Measurements from ENCODE around the gene RCN2. TPM values are rescaled to one million over a fixed set of nuclear protein-coding genes. Genes with fewer than 3 reads are reported as not detected.
A peak's percentile ranks its signal among the peaks of the same experiment; 100 is the strongest.

The RCN2 gene
- total RNA-seq, 1 donor from 2014 or later: 65.5 TPM

DNA sequence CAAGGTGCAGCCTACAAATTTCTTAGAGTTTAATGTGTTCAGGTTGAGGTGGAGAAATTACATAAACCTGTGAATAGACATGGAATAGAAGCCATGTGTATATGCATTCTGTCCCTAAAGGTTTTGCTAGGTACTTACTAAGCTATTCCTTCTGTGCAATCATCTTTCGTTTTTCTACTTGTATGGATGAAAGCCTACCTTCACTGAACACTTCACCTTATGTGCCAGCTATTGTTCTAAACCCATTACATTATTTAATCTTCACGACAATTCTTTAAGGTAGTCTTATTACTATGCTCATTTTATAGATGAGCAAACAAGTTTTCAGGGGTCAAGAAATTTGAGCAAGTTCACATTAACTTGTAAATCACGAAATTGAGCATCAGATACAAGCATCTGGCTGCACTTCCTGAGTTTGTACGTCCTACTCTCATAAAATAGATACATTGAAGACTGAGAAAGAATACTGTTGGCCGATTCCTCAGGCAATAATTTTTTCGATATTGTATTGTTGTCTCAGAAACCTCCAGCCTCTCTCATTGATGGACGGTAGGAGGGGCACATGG, 635 bp upstream of the RCN2 start:
- Histone ChIP-seq H3K4me1 (no peaks in the 10 kb centered on the region), H3K4me3 (peak overlapping the region; percentile 69 to 97), H3K27me3 (no peaks in the 10 kb centered on the region), H3K36me3 (peaks cover 7 to 16% of the 10 kb centered on the region in 2 donors), H3K27ac (peak overlapping the region; percentile 67 to 78), H3K9me3 (no peaks in the 10 kb centered on the region)
- TF ChIP-seq, protein P1, sequence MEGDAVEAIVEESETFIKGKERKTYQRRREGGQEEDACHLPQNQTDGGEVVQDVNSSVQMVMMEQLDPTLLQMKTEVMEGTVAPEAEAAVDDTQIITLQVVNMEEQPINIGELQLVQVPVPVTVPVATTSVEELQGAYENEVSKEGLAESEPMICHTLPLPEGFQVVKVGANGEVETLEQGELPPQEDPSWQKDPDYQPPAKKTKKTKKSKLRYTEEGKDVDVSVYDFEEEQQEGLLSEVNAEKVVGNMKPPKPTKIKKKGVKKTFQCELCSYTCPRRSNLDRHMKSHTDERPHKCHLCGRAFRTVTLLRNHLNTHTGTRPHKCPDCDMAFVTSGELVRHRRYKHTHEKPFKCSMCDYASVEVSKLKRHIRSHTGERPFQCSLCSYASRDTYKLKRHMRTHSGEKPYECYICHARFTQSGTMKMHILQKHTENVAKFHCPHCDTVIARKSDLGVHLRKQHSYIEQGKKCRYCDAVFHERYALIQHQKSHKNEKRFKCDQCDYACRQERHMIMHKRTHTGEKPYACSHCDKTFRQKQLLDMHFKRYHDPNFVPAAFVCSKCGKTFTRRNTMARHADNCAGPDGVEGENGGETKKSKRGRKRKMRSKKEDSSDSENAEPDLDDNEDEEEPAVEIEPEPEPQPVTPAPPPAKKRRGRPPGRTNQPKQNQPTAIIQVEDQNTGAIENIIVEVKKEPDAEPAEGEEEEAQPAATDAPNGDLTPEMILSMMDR (IDR thresholded peaks at IDR 0.05): no peak
- DNase-seq (ENCODE audit: low spot score in 2 of 2): no peak
- intact Hi-C loops (cut with DNase I): loop anchor here (1.0 to 10.0 kb wide), 4 partner anchors 26 to 566 kb away; partner anchors contain the start of genes HMG20A, PEAK1, SCAPER and TSPAN3

GRCh38 chr15:76932135-76932966, 802 bp downstream of the RCN2 start:
- intact Hi-C loops (cut with DNase I): loop anchor here (5.0 to 10.0 kb wide), 2 partner anchors 492 to 565 kb away; partner anchors contain the start of genes HMG20A and PEAK1
- Histone ChIP-seq H3K4me1 (no peaks in the 10 kb centered on the region), H3K9me3 (no peaks in the 10 kb centered on the region), H3K27me3 (no peaks in the 10 kb centered on the region), H3K4me3 (peak overlapping the region; percentile 69 to 97), H3K36me3 (peaks cover 7 to 30% of the 10 kb centered on the region in 2 donors), H3K27ac (peak overlapping the region; percentile 73 to 78)
- DNase-seq (ENCODE audit: low spot score in 2 of 2): no peak
- TF ChIP-seq, protein P1 (IDR thresholded peaks at IDR 0.05): no peak

- peaks cover 7 to 39% of the 10 kb centered on the region in 2 donors for H3K36me3 ChIP-seq
- H3K27ac ChIP-seq: no peak overlapping the region
- no peak overlapping the region for H3K4me3 ChIP-seq
- no peaks in the 10 kb centered on the region for H3K9me3 ChIP-seq
- intact Hi-C loops (cut with DNase I): loop anchor here (10.0 kb wide), 1 partner anchor 489 kb away; the partner anchor contains the start of genes HMG20A and PEAK1
- no peaks in the 10 kb centered on the region for H3K27me3 ChIP-seq
- TF ChIP-seq, protein P1 (IDR thresholded peaks at IDR 0.05): no peak
- no peaks in the 10 kb centered on the region for H3K4me1 ChIP-seq
- DNase-seq (ENCODE audit: low spot score in 2 of 2): no peak
These were observed 4.1 kb downstream of the RCN2 start for GRCh38 chr15:76935620-76936019.

GRCh38 chr15:76936671-76937070, 5.1 kb downstream of the RCN2 start:
- H3K9me3 ChIP-seq: no peaks in the 10 kb centered on the region
- DNase-seq (ENCODE audit: low spot score in 2 of 2): no peak

DNA sequence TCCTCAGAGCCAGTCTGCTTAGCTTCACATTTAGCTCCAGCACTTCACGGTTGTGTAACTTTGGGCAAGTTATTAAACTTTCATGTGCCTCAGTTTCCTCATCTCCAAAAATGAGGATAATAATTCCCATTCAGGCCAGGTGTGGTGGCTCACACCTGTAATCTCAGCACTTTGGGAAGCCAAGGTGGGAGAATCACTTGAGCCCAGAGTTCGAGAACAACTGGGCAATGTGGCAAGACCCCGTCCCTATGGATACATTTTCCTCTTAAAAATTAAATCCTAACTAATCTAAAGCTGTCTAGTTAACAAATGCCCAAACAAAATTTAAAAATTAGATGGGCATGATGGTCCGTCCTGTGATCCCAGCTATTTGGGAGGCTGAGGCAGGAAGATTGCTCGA, 7.2 kb downstream of the RCN2 start:
- intact Hi-C loops (cut with DNase I): loop anchor here (10.0 kb wide), 1 partner anchor 486 kb away; the partner anchor contains the start of genes HMG20A and PEAK1
- Histone ChIP-seq H3K4me3 (no peak overlapping the region), H3K36me3 (peaks cover 7 to 37% of the 10 kb centered on the region in 2 donors), H3K27ac (no peak overlapping the region), H3K4me1 (peaks cover 0 to 5% of the 10 kb centered on the region in 2 donors), H3K9me3 (no peaks in the 10 kb centered on the region), H3K27me3 (no peaks in the 10 kb centered on the region)
- TF ChIP-seq, protein P1 (IDR thresholded peaks at IDR 0.05): no peak
- no peak for DNase-seq (ENCODE audit: low spot score in 2 of 2)

More at GRCh38 chr15:76936671-76937070, 5.1 kb downstream of the RCN2 start:
- Histone ChIP-seq H3K27me3 (no peaks in the 10 kb centered on the region), H3K4me1 (peaks cover 0 to 2% of the 10 kb centered on the region in 2 donors), H3K27ac (no peak overlapping the region), H3K4me3 (no peak overlapping the region), H3K36me3 (peaks cover 7 to 39% of the 10 kb centered on the region in 2 donors)
- intact Hi-C loops (cut with DNase I): loop anchor here (10.0 kb wide), 1 partner anchor 488 kb away; the partner anchor contains the start of genes HMG20A and PEAK1
- TF ChIP-seq, protein P1 (IDR thresholded peaks at IDR 0.05): no peak

Measured in ascending aorta (tissue), 2 donors.